H9 (cell line): Measurements from ENCODE around the gene EAF2. TPM values are rescaled to one million over a fixed set of nuclear protein-coding genes. Genes with fewer than 3 reads are reported as not detected.

Experiments used
- DNase-seq: peaks from one replicate; pipeline ENCODE4 v3.0.0-alpha.2; 2017
- H2AFZ ChIP-seq: one replicate; pipeline ENCODE4 v1.6.1; 2013; ENCODE audit warnings: mild to moderate bottlenecking, low read length, control low read depth, moderate library complexity
- H2AK5ac ChIP-seq: 2 replicates; pipeline ENCODE4 v1.6.1; 2013; ENCODE audit warnings: low read length, control low read depth, mixed read lengths; ENCODE audit not compliant: insufficient read length
- H2BK120ac ChIP-seq: one replicate; pipeline ENCODE4 v1.6.1; 2013; ENCODE audit warnings: low read depth, mild to moderate bottlenecking, low read length, control low read depth, inconsistent platforms; ENCODE audit not compliant: poor library complexity, severe bottlenecking
- H2BK12ac ChIP-seq: 2 replicates; pipeline ENCODE4 v1.6.1; 2013; ENCODE audit warnings: low read length, control low read depth, mixed read lengths, low read depth; ENCODE audit not compliant: insufficient read length
- H2BK15ac ChIP-seq: 2 replicates; pipeline ENCODE4 v1.6.1; 2013; ENCODE audit warnings: low read depth, low read length, control low read depth
- H2BK20ac ChIP-seq: one replicate; pipeline ENCODE4 v1.6.1; 2013; ENCODE audit warnings: low read depth, mild to moderate bottlenecking, low read length, control low read depth, inconsistent platforms; ENCODE audit not compliant: poor library complexity, severe bottlenecking
- H2BK5ac ChIP-seq: 2 replicates; pipeline ENCODE4 v1.6.1; 2013; ENCODE audit warnings: low read length, control low read depth, mixed read lengths; ENCODE audit not compliant: insufficient read length
- H3K14ac ChIP-seq: 2 replicates; pipeline ENCODE4 v1.6.1; 2013; ENCODE audit warnings: low read length, control low read depth; ENCODE audit not compliant: insufficient read depth
- H3K18ac ChIP-seq: 2 replicates; pipeline ENCODE4 v1.6.1; 2013; ENCODE audit warnings: low read depth, mild to moderate bottlenecking, mixed read lengths, low read length, control low read depth; ENCODE audit not compliant: insufficient read length
- H3K23ac ChIP-seq: 2 replicates; pipeline ENCODE4 v1.6.1; 2013; ENCODE audit warnings: low read length, control low read depth, mixed read lengths, low read depth; ENCODE audit not compliant: insufficient read length
- H3K23me2 ChIP-seq: 2 replicates; pipeline ENCODE4 v1.6.1; 2013; ENCODE audit warnings: low read depth, mild to moderate bottlenecking, mixed read lengths, low read length, control low read depth; ENCODE audit not compliant: insufficient read length, poor library complexity, severe bottlenecking
- H3K27ac ChIP-seq: 2 replicates; pipeline ENCODE4 v1.5.1; 2013; ENCODE audit warnings: low read length, control low read depth, mixed read lengths, low read depth; ENCODE audit not compliant: insufficient read length
- H3K27me3 ChIP-seq: 2 replicates; pipeline ENCODE4 v1.6.1; 2013; ENCODE audit warnings: low read length, control low read depth, inconsistent platforms; ENCODE audit not compliant: insufficient read depth
- H3K4ac ChIP-seq: 2 replicates; pipeline ENCODE4 v1.6.1; 2013; ENCODE audit warnings: low read depth, mild to moderate bottlenecking, control low read depth, inconsistent platforms, low read length, moderate library complexity
- H3K4me1 ChIP-seq: 2 replicates; pipeline ENCODE4 v1.6.1; 2013; ENCODE audit warnings: low read length, control low read depth, inconsistent platforms; ENCODE audit not compliant: insufficient read depth
- H3K4me2 ChIP-seq: 2 replicates; pipeline ENCODE4 v1.6.1; 2013; ENCODE audit warnings: low read length, control low read depth, mixed read lengths; ENCODE audit not compliant: insufficient read length, insufficient read depth
- H3K56ac ChIP-seq: 2 replicates; pipeline ENCODE4 v1.6.1; 2013; ENCODE audit warnings: low read depth, mild to moderate bottlenecking, mixed read lengths, low read length, control low read depth; ENCODE audit not compliant: insufficient read length
- H3K79me1 ChIP-seq: 2 replicates; pipeline ENCODE4 v1.6.1; 2013; ENCODE audit warnings: low read depth, mild to moderate bottlenecking, moderate library complexity, low read length, control low read depth, inconsistent platforms; ENCODE audit not compliant: insufficient read depth, poor library complexity, severe bottlenecking
- H3K79me2 ChIP-seq: 2 replicates; pipeline ENCODE4 v1.6.1; 2013; ENCODE audit warnings: low read length, control low read depth, inconsistent platforms; ENCODE audit not compliant: insufficient read depth
- H3K9ac ChIP-seq: 2 replicates; pipeline ENCODE4 v1.6.1; 2013; ENCODE audit warnings: low read length, control low read depth, mixed read lengths; ENCODE audit not compliant: insufficient read length; ENCODE audit errors: extremely low read depth
- H3K9me3 ChIP-seq: one replicate; pipeline ENCODE4 v1.6.1; 2013; ENCODE audit warnings: low read depth, low read length, inconsistent platforms; ENCODE audit not compliant: control insufficient read depth
- H3T11ph ChIP-seq: one replicate; pipeline ENCODE4 v1.6.1; 2013; ENCODE audit warnings: mild to moderate bottlenecking, low read length, control low read depth, inconsistent platforms
- H4K20me1 ChIP-seq: one replicate; pipeline ENCODE4 v1.6.1; 2013; ENCODE audit not compliant: control insufficient read depth, insufficient read length, insufficient read depth
- H4K5ac ChIP-seq: 2 replicates; pipeline ENCODE4 v1.6.1; 2013; ENCODE audit warnings: low read depth, mild to moderate bottlenecking, mixed read lengths, low read length, control low read depth; ENCODE audit not compliant: insufficient read length
- H4K8ac ChIP-seq: replicated peaks from 2 replicates; pipeline ENCODE4 v1.6.1; 2013; ENCODE audit warnings: low read length, control low read depth, mixed read lengths, low read depth; ENCODE audit not compliant: insufficient read length
- H4K91ac ChIP-seq: 2 replicates; pipeline ENCODE4 v1.6.1; 2013; ENCODE audit warnings: low read depth, mild to moderate bottlenecking, moderate library complexity, mixed read lengths, low read length, control low read depth; ENCODE audit not compliant: insufficient read length
- H3K27ac Mint-ChIP-seq, 3 experiments: 2 replicates in 2 of 3; 3 replicates in 1 of 3; pipeline ENCODE4 v1.8.0; 2020 to 2021; ENCODE audit warnings: mixed read lengths in 3 of 3, mild to moderate bottlenecking in 1 of 3, moderate library complexity in 1 of 3
- H3K27me3 Mint-ChIP-seq: 2 replicates; pipeline ENCODE4 v1.8.0; 2021; ENCODE audit warnings: low read depth, mild to moderate bottlenecking, moderate library complexity, mixed read lengths
- H3K36me3 Mint-ChIP-seq, 3 experiments: 2 replicates in 2 of 3; 3 replicates in 1 of 3; pipeline ENCODE4 v1.8.0; 2020 to 2021; ENCODE audit warnings: low read depth in 3 of 3, mixed read lengths in 3 of 3; ENCODE audit not compliant: insufficient read depth in 1 of 3
- H3K4me1 Mint-ChIP-seq, 2 experiments: 2 replicates each; pipeline ENCODE4 v1.8.0; 2020; ENCODE audit warnings: mixed read lengths in 2 of 2
- H3K4me3 Mint-ChIP-seq, 2 experiments: 2 replicates in 1 of 2; 3 replicates in 1 of 2; pipeline ENCODE4 v1.8.0; 2020 to 2021; ENCODE audit warnings: mild to moderate bottlenecking in 2 of 2, mixed read lengths in 2 of 2, moderate library complexity in 1 of 2
- H3K9me3 Mint-ChIP-seq, 2 experiments: 2 replicates in 1 of 2; 3 replicates in 1 of 2; pipeline ENCODE4 v1.8.0; 2020; ENCODE audit warnings: mild to moderate bottlenecking in 2 of 2, mixed read lengths in 2 of 2, moderate library complexity in 1 of 2
- CTCF ChIP-seq: fragments of 200-600 bp; sonication (generic); conservative IDR thresholded peaks from 3 replicates; pipeline ENCODE4 v1.8.0; 2021; ENCODE audit warnings: antibody characterized with exemption, mild to moderate bottlenecking
- total RNA-seq: library from RNA; stranded (reverse); gene quantifications from 2 replicates; pipeline ENCODE4 v1.2.1, GENCODE V29; 2021

Gene EAF2
- total RNA-seq, 1 experiment from 2014 or later, result 4.3 TPM

GRCh38 chr3:121895736-121896135, 60.7 kb downstream of the EAF2 start:
- H3K23ac ChIP-seq, result no peak overlapping the region
- H3K27me3 ChIP-seq, result no peaks in the 10 kb centered on the region
- H3K4ac ChIP-seq, result no peak overlapping the region
- no peaks in the 10 kb centered on the region for H3K79me1 ChIP-seq
- peaks cover 4% of the 10 kb centered on the region; the same call in 1 of the 2 replicates for H3K4me1 ChIP-seq
- no peak overlapping the region for H2BK5ac ChIP-seq
- H2BK120ac ChIP-seq, result no peak overlapping the region
- TF ChIP-seq CTCF, result no peak
- no peak overlapping the region for H3K4me2 ChIP-seq
- H2BK12ac ChIP-seq, result no peak overlapping the region
- peaks cover 0 to 1% of the 10 kb centered on the region in 2 experiments; a peak in 2 of 5 replicates for H3K9me3 Mint-ChIP-seq
- no peak overlapping the region for H3K9ac ChIP-seq
- no peaks in the 10 kb centered on the region for H4K20me1 ChIP-seq
- no peaks in the 10 kb centered on the region for H3K27me3 Mint-ChIP-seq
- H3T11ph ChIP-seq, result no peak overlapping the region
- no peak overlapping the region for H4K5ac ChIP-seq
- no peak overlapping the region for H4K8ac ChIP-seq
- no peak overlapping the region for H3K56ac ChIP-seq
- no peaks in the 10 kb centered on the region for H3K79me2 ChIP-seq
- no peak overlapping the region for H2BK15ac ChIP-seq
- no peak overlapping the region for H2AK5ac ChIP-seq
- no peak for DNase-seq
- H2AFZ ChIP-seq, result no peak overlapping the region
- H3K14ac ChIP-seq, result no peak overlapping the region
- H3K23me2 ChIP-seq, result no peaks in the 10 kb centered on the region
- H3K4me3 Mint-ChIP-seq, result no peak overlapping the region
- no peaks in the 10 kb centered on the region for H3K9me3 ChIP-seq
- H3K36me3 Mint-ChIP-seq, result peaks cover 9 to 15% (median 9%) of the 10 kb centered on the region in 3 experiments; a peak in 6 of 7 replicates
- H4K91ac ChIP-seq, result no peak overlapping the region
- peak overlapping the region in 2 of 3 experiments; percentile 34 to 65; a peak in 4 of 7 replicates for H3K27ac Mint-ChIP-seq
- H3K27ac ChIP-seq, result no peak overlapping the region
- H3K4me1 Mint-ChIP-seq, result peaks cover 42 to 50% of the 10 kb centered on the region in 2 experiments
- H2BK20ac ChIP-seq, result no peak overlapping the region
- no peak overlapping the region for H3K18ac ChIP-seq
